ENCODE data around the gene KAT8. TPM values are rescaled to one million over a fixed set of nuclear protein-coding genes. Genes with fewer than 3 reads are reported as not detected.

KAT8 gene
- total and polyA plus RNA-seq, 4 donors, result 15.9 to 37.4 (median 19.6) TPM

- Histone ChIP-seq H3K27ac (ENCODE audit: low read depth in 1 of 2, low read length in 2 of 2) (peak overlapping the region; percentile 40 to 70), H3K36me3 (ENCODE audit: control insufficient read depth in 4 of 4, insufficient read depth in 3 of 4, low read depth in 1 of 4, low read length in 3 of 4) (peaks cover 8 to 40% (median 13%) of the 10 kb centered on the region in 4 donors), H3K27me3 (ENCODE audit: control insufficient read depth in 4 of 4, insufficient read depth in 4 of 4, low read length in 3 of 4) (no peaks in the 10 kb centered on the region), H3K4me3 (ENCODE audit: low read depth in 1 of 3, low read length in 3 of 3) (no peak overlapping the region), H3K9me3 (ENCODE audit: control insufficient read depth in 4 of 4, low read length in 3 of 4) (no peaks in the 10 kb centered on the region), H3K9ac (ENCODE audit: low read depth in 1 of 2, low read length in 2 of 2) (no peak overlapping the region), H3K4me1 (ENCODE audit: control insufficient read depth in 4 of 4, insufficient read depth in 4 of 4, low read length in 3 of 4) (peaks cover 0 to 13% (median 3%) of the 10 kb centered on the region in 4 donors)
- TF ChIP-seq MAX (IDR thresholded peaks at IDR 0.05) (no peak), FOXA1 (IDR thresholded peaks at IDR 0.05) (no peak), ZBTB33 (IDR thresholded peaks at IDR 0.05) (no peak), TAF1 (conservative IDR thresholded peaks at IDR 0.05) (no peak), EGR1 (IDR thresholded peaks at IDR 0.05; ENCODE audit: low read depth in 2 of 2) (no peak), HNF4A (conservative IDR thresholded peaks at IDR 0.05) (no peak), FOXA2 (IDR thresholded peaks at IDR 0.05) (no peak), NR2F2 (IDR thresholded peaks at IDR 0.05) (no peak), CTCF (IDR thresholded peaks at IDR 0.05; ENCODE audit: low read depth, low read length, missing input control) (no peak), HNF4G (IDR thresholded peaks at IDR 0.05) (no peak), RAD21 (IDR thresholded peaks at IDR 0.05) (no peak), ATF3 (IDR thresholded peaks at IDR 0.05) (no peak), JUND (IDR thresholded peaks at IDR 0.05) (no peak), YY1 (IDR thresholded peaks at IDR 0.05) (no peak), RXRA (IDR thresholded peaks at IDR 0.05) (no peak)
- 78% methylated on average over 10 of the region's 10 CpGs for WGBS
- DNase-seq (ENCODE audit: low spot score), result no peak
These were observed 12.9 kb downstream of the KAT8 start for GRCh38 chr16:31130336-31130891.

- H3K4me3 ChIP-seq (ENCODE audit: low read depth in 1 of 3, low read length in 3 of 3), result no peak overlapping the region
- H3K4me1 ChIP-seq (ENCODE audit: control insufficient read depth in 4 of 4, insufficient read depth in 4 of 4, low read length in 3 of 4), result peaks cover 0 to 16% (median 5%) of the 10 kb centered on the region in 4 donors
- WGBS, result 77% methylated on average over 6 of the region's 6 CpGs
- H3K9ac ChIP-seq (ENCODE audit: low read depth in 1 of 2, low read length in 2 of 2), result no peak overlapping the region
- peaks cover 8 to 40% (median 13%) of the 10 kb centered on the region in 4 donors for H3K36me3 ChIP-seq (ENCODE audit: control insufficient read depth in 4 of 4, insufficient read depth in 3 of 4, low read depth in 1 of 4, low read length in 3 of 4)
- H3K27me3 ChIP-seq (ENCODE audit: control insufficient read depth in 4 of 4, insufficient read depth in 4 of 4, low read length in 3 of 4), result no peaks in the 10 kb centered on the region
- DNase-seq (ENCODE audit: low spot score), result no peak
- peak overlapping the region; percentile 40 to 44 for H3K27ac ChIP-seq (ENCODE audit: low read depth in 1 of 2, low read length in 2 of 2)
- H3K9me3 ChIP-seq (ENCODE audit: control insufficient read depth in 4 of 4, low read length in 3 of 4), result no peaks in the 10 kb centered on the region
- TF ChIP-seq TAF1 (conservative IDR thresholded peaks at IDR 0.05) (no peak), SP1 (IDR thresholded peaks at IDR 0.05) (no peak), HNF4G (IDR thresholded peaks at IDR 0.05) (no peak), NR2F2 (IDR thresholded peaks at IDR 0.05) (no peak), YY1 (IDR thresholded peaks at IDR 0.05) (no peak), RAD21 (IDR thresholded peaks at IDR 0.05) (no peak), CTCF (IDR thresholded peaks at IDR 0.05; ENCODE audit: low read depth, low read length, missing input control) (no peak), JUND (IDR thresholded peaks at IDR 0.05) (no peak), GABPA (IDR thresholded peaks at IDR 0.05 in 1 of 2, conservative IDR thresholded peaks at IDR 0.05 in 1 of 2) (no peak), ATF3 (IDR thresholded peaks at IDR 0.05) (no peak)
These were observed 13.4 kb downstream of the KAT8 start for GRCh38 chr16:31130899-31131298.
